C4-2B (cell line): ENCODE data around the gene ZBTB18.

Experiments used
- H3K27ac ChIP-seq: fragments of 450-650 bp; 2 replicates; pipeline ENCODE4 v1.5.1; 2017
- ZFX ChIP-seq: fragments of 450-650 bp; IDR thresholded peaks from 2 replicates; pipeline ENCODE4 v1.6.1; 2017
- TF ChIP-seq, protein P1 (sequence below): fragments of 450-650 bp; conservative IDR thresholded peaks from 2 replicates; pipeline ENCODE4 v1.5.1; 2017; ENCODE audit warnings: mild to moderate bottlenecking

The ZBTB18 gene

DNA sequence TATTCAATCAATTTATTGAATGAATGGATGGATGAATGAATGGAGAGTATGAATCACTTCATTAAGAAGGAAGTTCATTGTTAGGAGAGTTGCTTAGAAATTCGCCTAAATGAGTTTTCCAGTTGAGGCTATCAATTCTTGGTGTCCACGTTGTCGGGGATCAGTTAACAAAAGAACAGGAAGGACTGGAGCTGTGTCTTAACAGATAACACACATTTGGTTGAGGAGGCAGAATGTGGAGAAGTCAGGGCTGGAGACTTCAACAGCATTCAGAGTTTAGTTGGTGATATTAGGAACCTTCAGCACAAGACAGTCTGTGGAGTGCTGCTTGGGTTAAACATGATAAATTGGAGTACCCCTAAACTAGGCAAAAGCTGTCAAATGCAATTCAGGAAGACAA is 33.7 kb downstream of the ZBTB18 start:
- TF ChIP-seq, protein P1, sequence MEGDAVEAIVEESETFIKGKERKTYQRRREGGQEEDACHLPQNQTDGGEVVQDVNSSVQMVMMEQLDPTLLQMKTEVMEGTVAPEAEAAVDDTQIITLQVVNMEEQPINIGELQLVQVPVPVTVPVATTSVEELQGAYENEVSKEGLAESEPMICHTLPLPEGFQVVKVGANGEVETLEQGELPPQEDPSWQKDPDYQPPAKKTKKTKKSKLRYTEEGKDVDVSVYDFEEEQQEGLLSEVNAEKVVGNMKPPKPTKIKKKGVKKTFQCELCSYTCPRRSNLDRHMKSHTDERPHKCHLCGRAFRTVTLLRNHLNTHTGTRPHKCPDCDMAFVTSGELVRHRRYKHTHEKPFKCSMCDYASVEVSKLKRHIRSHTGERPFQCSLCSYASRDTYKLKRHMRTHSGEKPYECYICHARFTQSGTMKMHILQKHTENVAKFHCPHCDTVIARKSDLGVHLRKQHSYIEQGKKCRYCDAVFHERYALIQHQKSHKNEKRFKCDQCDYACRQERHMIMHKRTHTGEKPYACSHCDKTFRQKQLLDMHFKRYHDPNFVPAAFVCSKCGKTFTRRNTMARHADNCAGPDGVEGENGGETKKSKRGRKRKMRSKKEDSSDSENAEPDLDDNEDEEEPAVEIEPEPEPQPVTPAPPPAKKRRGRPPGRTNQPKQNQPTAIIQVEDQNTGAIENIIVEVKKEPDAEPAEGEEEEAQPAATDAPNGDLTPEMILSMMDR, result no peak
- TF ChIP-seq ZFX, result no peak
- no peak overlapping the region for H3K27ac ChIP-seq

- no peak overlapping the region for H3K27ac ChIP-seq
- TF ChIP-seq ZFX, result no peak
- TF ChIP-seq, protein P1, result no peak
Observed at GRCh38 chr1:244085891-244086290, 34.8 kb downstream of the ZBTB18 start.

- no peak overlapping the region for H3K27ac ChIP-seq
- no peak for TF ChIP-seq ZFX
- TF ChIP-seq, protein P1, result no peak
Observed at GRCh38 chr1:244087021-244087560, 36.0 kb downstream of the ZBTB18 start.

DNA sequence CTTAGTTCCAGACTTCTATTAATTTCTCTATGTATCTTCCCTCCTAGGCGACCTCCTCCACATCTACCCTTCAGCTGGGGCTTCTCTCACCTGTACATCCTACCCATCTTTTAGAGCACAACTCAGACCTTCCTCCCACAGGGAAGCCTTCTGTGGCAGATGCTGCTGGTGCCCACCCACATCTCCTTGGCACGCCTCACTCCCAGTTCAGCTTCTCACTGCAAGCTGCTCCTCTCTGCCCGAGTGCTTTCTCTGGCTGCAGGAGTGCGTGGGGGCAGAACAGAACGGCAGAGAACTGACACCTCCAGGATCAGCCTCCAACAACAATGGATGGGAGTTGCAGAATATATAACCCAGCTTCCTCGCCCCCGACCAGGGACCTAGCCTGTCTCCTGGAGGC is 36.5 kb downstream of the ZBTB18 start:
- TF ChIP-seq, protein P1, result no peak
- TF ChIP-seq ZFX, result no peak
- no peak overlapping the region for H3K27ac ChIP-seq

- no peak for TF ChIP-seq ZFX
- TF ChIP-seq, protein P1, result no peak
- no peak overlapping the region for H3K27ac ChIP-seq
Observed at GRCh38 chr1:244088161-244088560, 37.1 kb downstream of the ZBTB18 start.

DNA sequence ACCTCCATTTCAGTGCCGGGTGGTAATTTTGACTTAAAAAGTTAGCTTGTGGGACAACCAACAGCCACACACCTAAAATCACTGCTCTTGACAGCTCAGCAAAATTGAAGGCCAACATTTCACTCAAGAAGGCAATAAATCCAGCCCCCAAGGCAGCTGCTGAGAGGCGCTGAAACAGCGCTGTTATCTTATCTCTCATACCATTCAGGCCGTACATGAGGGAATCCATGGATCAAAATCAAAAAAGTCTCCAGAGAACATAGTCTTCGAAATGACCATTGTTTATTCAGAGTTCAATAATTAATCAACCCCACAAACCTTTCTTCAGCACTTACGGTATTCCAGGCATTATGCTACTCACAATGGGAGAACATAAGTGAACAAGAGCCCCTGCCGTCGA is 38.5 kb downstream of the ZBTB18 start:
- H3K27ac ChIP-seq, result no peak overlapping the region
- TF ChIP-seq, protein P1, result no peak
- no peak for TF ChIP-seq ZFX

DNA sequence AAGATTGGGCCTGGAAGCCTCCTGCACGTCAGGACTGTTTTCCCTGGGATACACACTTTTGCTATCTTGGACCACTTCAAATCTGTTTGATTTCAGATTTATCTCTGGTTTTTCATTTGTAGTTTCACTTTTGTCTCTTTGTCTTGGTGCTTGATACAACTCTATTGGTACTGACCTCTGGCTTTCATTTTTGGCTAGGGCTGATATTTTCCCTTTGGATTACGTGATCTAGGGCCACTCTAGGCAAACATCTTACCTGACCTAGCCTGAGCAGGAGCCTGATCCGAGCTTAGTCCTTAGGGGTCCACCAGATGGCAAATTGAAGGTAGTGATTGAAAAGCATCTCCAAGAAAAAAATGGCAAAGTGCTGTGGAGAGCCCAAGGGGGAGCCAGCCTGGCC is 39.6 kb downstream of the ZBTB18 start:
- TF ChIP-seq ZFX, result no peak
- TF ChIP-seq, protein P1, result no peak
- H3K27ac ChIP-seq, result no peak overlapping the region
